ENCODE measurements around the gene IL24.

DNA sequence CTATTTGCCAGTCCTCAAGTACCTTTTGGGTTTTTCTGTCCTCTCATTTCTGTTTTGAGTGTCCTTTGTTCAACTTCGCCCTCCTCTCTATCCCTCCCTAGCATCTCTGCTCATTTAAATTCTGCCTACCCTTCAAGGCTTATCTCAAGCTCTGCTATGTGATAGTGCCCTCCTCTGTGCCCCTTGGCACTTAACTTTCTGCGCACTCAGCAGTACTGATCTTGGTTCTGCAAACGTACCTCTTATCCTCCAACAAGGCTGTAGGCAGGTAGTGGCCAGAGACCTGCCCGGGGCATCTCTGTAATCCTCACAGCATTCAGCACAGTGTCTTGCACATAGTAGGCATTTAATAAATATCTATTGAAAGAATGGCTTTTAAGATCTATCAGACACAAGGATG, 37.1 kb upstream of the IL24 start:
- TF ChIP-seq POLR2A (IDR thresholded peaks at IDR 0.05) = no peak
- TF ChIP-seq CTCF (IDR thresholded peaks at IDR 0.05) = no peak
